HG02884 (cell line): ENCODE measurements around the gene RASGRF2.

Experiments
- ATAC-seq: cut with Tn5 transposase; IDR thresholded peaks from one replicate; pipeline ENCODE4 v1.9.1; 2021; ENCODE audit warnings: mild to moderate bottlenecking, moderate library complexity; ENCODE audit not compliant: unreplicated experiment

The RASGRF2 gene

GRCh38 chr5:81166430-81166829 lies 206.3 kb downstream of the RASGRF2 start:
- no peak for ATAC-seq

GRCh38 chr5:81167078-81167477 lies 206.9 kb downstream of the RASGRF2 start:
- no peak for ATAC-seq

GRCh38 chr5:81167544-81167943 lies 207.4 kb downstream of the RASGRF2 start:
- no peak for ATAC-seq

GRCh38 chr5:81169924-81170323 lies 209.8 kb downstream of the RASGRF2 start:
- no peak for ATAC-seq

- ATAC-seq: no peak
These were observed 211.6 kb downstream of the RASGRF2 start for GRCh38 chr5:81171769-81172168.

GRCh38 chr5:81172710-81173109 lies 212.5 kb downstream of the RASGRF2 start:
- no peak for ATAC-seq

GRCh38 chr5:81177061-81177460 lies 216.9 kb downstream of the RASGRF2 start:
- ATAC-seq: no peak

GRCh38 chr5:81179959-81180358 lies 219.8 kb downstream of the RASGRF2 start:
- ATAC-seq: no peak

GRCh38 chr5:81180780-81181460 lies 220.8 kb downstream of the RASGRF2 start:
- ATAC-seq: no peak

GRCh38 chr5:81181576-81182316 lies 221.6 kb downstream of the RASGRF2 start:
- ATAC-seq: no peak

GRCh38 chr5:81182396-81183390 lies 222.5 kb downstream of the RASGRF2 start:
- no peak for ATAC-seq

- ATAC-seq: no peak
These were observed 223.9 kb downstream of the RASGRF2 start for GRCh38 chr5:81183811-81184748.

GRCh38 chr5:81184749-81185110 lies 224.6 kb downstream of the RASGRF2 start:
- no peak for ATAC-seq

- ATAC-seq: no peak
These were observed 227.7 kb downstream of the RASGRF2 start for GRCh38 chr5:81187885-81188284.

GRCh38 chr5:81188962-81189361 lies 228.8 kb downstream of the RASGRF2 start:
- no peak for ATAC-seq

- no peak for ATAC-seq
These were observed 229.8 kb downstream of the RASGRF2 start for GRCh38 chr5:81189875-81190498.

GRCh38 chr5:81191726-81192372 lies 231.7 kb downstream of the RASGRF2 start:
- ATAC-seq: no peak

- no peak for ATAC-seq
These were observed 232.2 kb downstream of the RASGRF2 start for GRCh38 chr5:81192373-81192750.

GRCh38 chr5:81194633-81195334 lies 234.6 kb downstream of the RASGRF2 start:
- ATAC-seq: no peak
